ENCODE measurements around the gene GRIN2C.

GRIN2C gene

GRCh38 chr17:74821655-74822334 is 37.9 kb downstream of the GRIN2C start:
- no peak for DNase-seq (ENCODE audit: low read depth)

DNA sequence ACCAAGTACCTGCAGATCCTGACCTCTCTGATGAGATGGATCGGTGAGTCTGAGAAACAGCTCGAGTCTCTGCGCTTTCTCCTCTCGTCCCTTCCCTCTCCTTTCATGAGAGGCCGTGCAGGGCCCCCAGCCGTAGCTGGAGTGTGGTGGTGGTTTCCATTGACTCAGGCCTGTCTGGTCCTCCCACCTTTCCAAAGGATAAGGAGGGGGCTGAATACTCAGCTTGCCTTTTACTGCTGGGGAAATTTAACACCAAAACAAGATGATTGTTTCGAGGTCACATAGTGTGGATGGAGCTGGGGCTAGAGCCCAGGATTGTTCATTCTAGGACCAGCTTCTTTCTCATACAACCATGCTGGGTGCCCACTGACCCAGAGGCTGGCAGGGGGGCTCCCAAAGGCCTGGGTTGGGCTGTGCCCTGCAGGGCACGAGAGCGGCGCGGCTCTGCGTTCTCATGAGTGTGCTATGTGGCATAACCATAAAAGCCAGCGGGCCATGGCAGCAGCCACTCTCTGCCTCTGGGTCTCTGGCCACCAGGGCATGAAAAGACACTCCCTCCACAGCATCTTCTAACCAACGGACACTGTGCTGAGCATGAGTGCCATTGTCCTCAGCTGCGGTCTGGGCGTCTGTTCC is 39.8 kb downstream of the GRIN2C start:
- no peak for DNase-seq (ENCODE audit: low read depth)

DNA sequence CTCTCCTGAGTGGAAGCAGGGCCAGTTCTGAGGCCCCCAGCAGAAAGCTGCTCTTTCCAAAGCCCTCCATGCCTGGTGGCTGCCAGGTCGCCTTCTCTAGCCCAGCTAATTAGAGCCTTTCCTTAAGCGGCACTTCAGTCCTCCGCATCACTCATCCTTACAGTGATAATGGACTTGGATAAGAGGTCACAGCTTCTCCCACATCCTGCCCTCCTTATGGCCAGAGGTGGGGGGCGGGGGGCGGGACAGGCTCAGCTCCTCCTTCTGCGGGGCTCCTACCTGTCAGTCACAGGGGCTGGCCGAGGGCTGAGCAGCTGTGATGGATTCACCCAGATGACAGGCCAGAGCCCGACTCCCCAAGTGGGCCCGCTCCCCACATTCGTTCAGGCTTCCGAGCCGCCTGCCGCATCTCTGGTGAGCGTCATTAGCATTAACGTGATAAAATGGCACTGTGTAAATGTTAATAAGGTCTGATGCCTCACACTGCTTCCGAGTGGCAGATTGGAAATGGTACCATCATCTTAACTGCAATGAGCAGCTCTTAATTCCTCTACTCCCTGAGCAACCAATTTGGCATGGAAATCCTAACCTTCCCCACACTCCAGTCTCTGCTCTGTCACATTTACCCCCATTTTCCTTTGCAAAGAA is 41.3 kb downstream of the GRIN2C start:
- no peak for DNase-seq (ENCODE audit: low read depth)

GRCh38 chr17:74816905-74817620 is 42.6 kb downstream of the GRIN2C start:
- no peak for DNase-seq (ENCODE audit: low read depth)

- peak; percentile 5 for DNase-seq (ENCODE audit: low read depth)
Measured at GRCh38 chr17:74815550-74816370, 43.9 kb downstream of the GRIN2C start.

- no peak for DNase-seq (ENCODE audit: low read depth)
Measured at GRCh38 chr17:74815067-74815466, 44.6 kb downstream of the GRIN2C start.

GRCh38 chr17:74814453-74814852 is 45.2 kb downstream of the GRIN2C start:
- no peak for DNase-seq (ENCODE audit: low read depth)

DNA sequence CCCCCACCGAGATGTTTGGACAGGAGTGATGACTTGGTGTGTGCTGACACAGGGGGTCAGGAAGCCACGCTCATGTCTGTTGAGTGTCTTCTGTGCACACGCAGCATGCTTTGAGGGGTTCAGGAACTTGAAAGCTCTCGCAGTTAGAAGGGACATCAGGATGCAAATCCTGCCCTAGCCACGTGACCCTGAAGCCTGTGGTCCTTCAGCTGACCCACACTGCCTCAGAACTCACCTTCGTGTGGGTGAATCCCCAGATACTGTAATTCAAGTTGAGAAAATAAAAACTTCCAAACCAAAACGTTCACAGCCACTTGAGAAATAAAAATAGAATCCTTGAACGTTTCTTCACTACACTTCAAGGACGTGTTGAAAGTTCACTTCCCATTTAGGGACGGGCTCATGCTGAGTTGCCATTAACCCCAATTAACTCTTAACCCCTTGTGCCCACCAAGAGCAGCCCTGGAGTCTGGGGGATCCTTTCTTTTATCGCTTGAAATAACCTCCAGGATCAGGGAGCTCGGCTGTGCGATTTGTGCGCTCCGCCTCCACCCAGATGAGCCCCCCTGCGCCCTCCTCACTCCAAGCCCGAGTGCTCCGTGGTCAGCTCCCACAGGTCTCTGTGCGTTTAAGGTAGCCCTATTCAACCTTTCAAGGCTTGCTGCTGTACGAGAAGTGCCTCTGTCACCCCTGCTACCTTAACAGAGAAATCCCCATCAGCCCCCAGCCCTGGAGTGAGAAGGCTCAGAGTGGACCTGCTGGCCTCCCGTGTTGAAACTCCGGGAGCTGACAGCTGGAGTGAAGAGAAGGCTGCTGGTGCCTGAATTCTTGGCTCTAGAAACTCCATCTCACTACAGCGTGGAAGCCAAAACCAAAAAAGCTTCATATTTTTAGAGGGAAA is 47.3 kb downstream of the GRIN2C start:
- no peak for DNase-seq (ENCODE audit: low read depth)

- no peak for DNase-seq (ENCODE audit: low read depth)
Measured at GRCh38 chr17:74810699-74811485, 48.8 kb downstream of the GRIN2C start.

- DNase-seq (ENCODE audit: low read depth), result no peak
Measured at GRCh38 chr17:74808714-74809430, 50.8 kb downstream of the GRIN2C start.

DNA sequence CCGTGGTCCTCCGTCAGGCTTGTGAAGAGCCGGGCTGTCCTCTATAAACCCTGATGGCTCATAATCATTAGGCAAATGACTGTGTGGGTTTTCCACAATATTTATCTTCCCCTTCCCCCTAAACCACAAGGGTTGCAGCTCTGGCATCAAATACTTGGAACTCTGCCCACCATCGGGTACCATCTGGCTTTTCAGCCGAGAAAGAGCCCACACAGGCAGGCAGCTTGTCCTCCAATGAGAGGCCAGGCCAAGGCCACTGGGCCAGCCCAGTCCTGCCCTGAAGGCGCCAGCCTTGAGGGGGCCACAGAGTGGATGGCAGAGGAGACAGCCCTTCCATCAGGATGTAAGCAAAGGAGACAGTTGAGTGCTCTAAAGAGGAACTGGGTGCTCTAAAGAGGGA is 51.8 kb downstream of the GRIN2C start:
- DNase-seq (ENCODE audit: low read depth), result no peak

DNA sequence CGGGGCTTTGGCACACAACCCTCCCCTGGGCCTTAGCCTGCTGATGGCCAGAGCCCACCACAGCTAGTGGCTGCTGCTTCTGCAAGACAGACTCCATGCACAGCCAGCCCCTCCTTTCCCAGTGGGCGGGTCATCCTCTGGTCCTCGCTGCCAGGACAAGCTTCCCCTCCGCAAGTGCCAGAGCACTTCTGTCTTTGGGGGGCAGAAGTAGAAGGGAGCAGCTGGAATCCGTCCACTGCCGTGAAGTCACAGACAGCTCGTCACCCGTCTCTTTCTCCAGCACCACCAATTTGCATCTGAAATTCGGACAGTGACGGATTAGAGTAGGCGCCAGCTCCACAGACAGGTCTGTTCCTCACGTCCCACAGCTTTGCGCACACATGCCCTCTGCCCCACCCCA is 52.2 kb downstream of the GRIN2C start:
- no peak for DNase-seq (ENCODE audit: low read depth)

- DNase-seq (ENCODE audit: low read depth), result no peak
Measured at GRCh38 chr17:74806334-74806733, 53.4 kb downstream of the GRIN2C start.

DNA sequence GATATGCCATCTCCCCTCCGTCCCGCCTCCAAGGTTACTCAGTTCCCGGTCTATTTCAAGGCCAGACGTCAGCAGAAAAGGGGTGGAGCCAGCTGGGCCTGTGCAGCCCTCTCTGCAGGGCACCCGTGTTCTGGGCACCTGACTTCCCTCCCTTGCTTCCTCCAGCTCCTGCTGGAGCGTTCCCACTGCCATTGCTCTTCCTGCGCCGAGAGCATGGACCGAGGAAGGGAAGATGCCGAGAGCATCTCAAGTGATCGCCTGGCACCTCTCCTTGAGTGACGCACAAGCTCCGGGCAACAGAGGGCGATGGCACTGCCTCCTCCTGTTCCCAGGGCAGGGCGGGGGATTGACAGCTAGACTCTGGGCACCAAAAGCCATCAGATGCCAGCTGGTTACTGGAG is 54.1 kb downstream of the GRIN2C start:
- DNase-seq (ENCODE audit: low read depth), result no peak

GRCh38 chr17:74804683-74805082 is 55.0 kb downstream of the GRIN2C start:
- DNase-seq (ENCODE audit: low read depth), result no peak

DNA sequence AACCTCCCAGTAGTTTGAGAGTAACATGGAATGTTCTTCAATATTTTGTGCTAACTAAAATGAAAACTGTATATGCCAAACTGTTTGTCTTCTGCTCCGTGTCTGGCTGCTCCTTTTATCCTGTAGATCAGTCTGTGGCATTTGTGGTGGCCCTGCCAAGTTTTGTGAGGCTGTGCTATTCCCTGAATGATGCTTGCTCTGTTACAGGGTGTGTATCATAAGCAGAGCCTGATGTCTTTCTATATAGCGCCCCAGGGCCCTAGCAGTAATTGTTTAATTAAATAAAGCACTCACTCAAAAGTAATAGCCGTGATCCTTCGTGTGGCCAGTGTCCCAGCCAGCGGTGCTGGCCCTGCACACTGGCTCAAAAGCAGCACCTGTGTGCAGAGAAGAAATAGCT is 55.7 kb downstream of the GRIN2C start:
- DNase-seq (ENCODE audit: low read depth), result no peak

DNA sequence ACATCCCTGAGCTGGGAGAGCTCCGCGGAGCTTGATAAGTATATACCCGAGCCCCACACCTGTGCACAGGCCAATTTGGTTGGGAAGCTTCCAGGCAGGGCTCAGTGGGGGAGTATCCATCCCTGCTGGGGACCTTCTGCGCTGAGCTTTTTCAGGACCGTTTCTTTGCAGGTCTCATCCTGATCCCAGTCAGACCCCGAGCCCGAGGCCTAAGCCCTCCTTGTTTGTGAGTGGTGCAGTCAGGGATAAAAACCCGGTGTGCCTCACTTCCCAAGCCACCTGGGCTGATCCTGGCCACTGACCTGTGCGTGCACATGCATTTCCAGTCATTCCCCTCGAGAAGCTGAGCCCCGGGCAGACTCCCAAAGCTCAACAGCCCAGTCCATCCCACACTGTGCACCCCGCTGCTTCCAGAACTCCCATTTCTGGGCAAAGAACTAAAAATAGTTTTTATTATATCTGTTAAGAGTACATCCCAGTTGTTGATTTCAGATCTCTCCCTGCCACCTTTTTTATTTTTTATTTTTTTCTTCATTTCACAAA is 56.2 kb downstream of the GRIN2C start:
- no peak for DNase-seq (ENCODE audit: low read depth)

DNA sequence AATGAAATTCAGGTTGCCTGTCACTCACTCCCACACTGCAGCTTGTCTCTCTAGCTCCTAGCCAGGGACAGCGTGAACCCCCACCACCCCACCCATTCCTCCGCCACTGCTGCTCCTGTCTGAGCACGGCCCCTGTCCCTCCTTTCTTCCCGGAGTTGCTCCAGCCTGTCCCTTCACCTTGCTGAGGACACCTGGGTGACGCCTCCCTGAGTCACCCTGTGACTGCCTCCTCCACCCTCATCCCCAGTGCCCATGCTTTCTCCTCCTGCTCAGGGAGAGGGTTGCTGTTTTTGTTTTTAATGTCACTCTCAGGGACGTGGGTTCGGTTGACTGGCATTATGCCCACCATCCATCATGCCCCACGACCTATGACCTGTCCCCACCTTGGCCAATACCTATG is 57.8 kb downstream of the GRIN2C start:
- DNase-seq (ENCODE audit: low read depth), result no peak

DNA sequence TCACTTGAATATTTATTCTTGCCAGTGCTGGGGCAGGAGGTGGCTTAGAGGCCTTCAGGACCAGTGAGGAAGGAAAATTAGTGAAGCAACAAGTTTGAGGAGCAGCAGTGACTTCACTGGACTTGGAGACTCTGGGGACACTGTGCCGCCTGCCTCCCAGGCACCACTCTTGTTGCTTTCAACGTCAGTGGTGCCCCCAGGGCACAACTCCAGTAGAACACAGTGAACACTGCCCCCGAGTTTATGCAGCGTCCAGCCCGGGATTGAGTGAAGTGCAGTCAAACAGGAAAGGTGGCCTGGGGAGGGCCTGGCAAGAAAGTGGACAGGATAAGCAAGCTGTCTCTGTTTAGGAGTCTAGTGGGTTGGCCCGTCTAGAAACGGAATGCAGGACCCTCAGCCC is 59.2 kb downstream of the GRIN2C start:
- no peak for DNase-seq (ENCODE audit: low read depth)

All from iris pigment epithelial cell (primary cell).